MM.1S (cell line): ENCODE data around the gene GAPDH.

Source experiments
- DNase-seq: peaks from one replicate; pipeline ENCODE4 v3.0.0-alpha.2; 2015
- H2AFZ ChIP-seq: fragments of 300-600 bp; sonication (generic); 2 replicates; pipeline ENCODE4 v1.6.0; 2016; ENCODE audit warnings: antibody characterized with exemption, low read length
- H3F3A ChIP-seq: fragments of 300-600 bp; sonication (generic); 2 replicates; pipeline ENCODE4 v1.6.1; 2016; ENCODE audit warnings: mild to moderate bottlenecking, antibody characterized with exemption, low read length, moderate library complexity, mixed read lengths; ENCODE audit not compliant: insufficient read depth
- H3K27ac ChIP-seq: fragments of 300-600 bp; sonication (generic); 2 replicates; pipeline ENCODE4 v1.5.1; 2016; ENCODE audit warnings: mild to moderate bottlenecking, low read length
- H3K27me3 ChIP-seq: fragments of 300-600 bp; sonication (generic); replicated peaks from 2 replicates; pipeline ENCODE4 v1.6.0; 2016; ENCODE audit warnings: low read length; ENCODE audit not compliant: insufficient read depth
- H3K36me3 ChIP-seq: fragments of 300-600 bp; sonication (generic); replicated peaks from 2 replicates; pipeline ENCODE4 v1.6.1; 2016; ENCODE audit warnings: mild to moderate bottlenecking, low read length, mixed read lengths; ENCODE audit not compliant: insufficient read depth
- H3K4me1 ChIP-seq: fragments of 300-600 bp; sonication (generic); 2 replicates; pipeline ENCODE4 v1.6.1; 2016; ENCODE audit warnings: low read length, mixed read lengths
- H3K4me2 ChIP-seq: fragments of 300-600 bp; sonication (generic); 2 replicates; pipeline ENCODE4 v1.6.0; 2016; ENCODE audit warnings: low read depth, low read length
- H3K4me3 ChIP-seq: fragments of 300-600 bp; sonication (generic); 2 replicates; pipeline ENCODE4 v1.5.1; 2016; ENCODE audit warnings: low read length, mixed read lengths
- H3K79me2 ChIP-seq: fragments of 300-600 bp; sonication (generic); 2 replicates; pipeline ENCODE4 v1.6.1; 2016; ENCODE audit warnings: mixed run types, low read length, mixed read lengths
- H3K9ac ChIP-seq: fragments of 300-600 bp; sonication (generic); 2 replicates; pipeline ENCODE4 v1.6.1; 2016; ENCODE audit warnings: low read length, mixed read lengths
- H3K9me2 ChIP-seq: fragments of 300-600 bp; sonication (generic); replicated peaks from 2 replicates; pipeline ENCODE4 v1.6.1; 2016; ENCODE audit warnings: mild to moderate bottlenecking, low read length, mixed read lengths; ENCODE audit not compliant: insufficient read depth
- H3K9me3 ChIP-seq: fragments of 300-600 bp; sonication (generic); replicated peaks from 2 replicates; pipeline ENCODE4 v1.6.1; 2016; ENCODE audit warnings: mild to moderate bottlenecking, low read length, mixed read lengths; ENCODE audit not compliant: insufficient read depth
- H4K20me1 ChIP-seq: fragments of 300-600 bp; sonication (generic); 2 replicates; pipeline ENCODE4 v1.6.1; 2016; ENCODE audit warnings: mild to moderate bottlenecking, low read length, moderate library complexity, mixed read lengths; ENCODE audit not compliant: insufficient read depth
- CTCF ChIP-seq: fragments of 300-600 bp; sonication (generic); IDR thresholded peaks from 2 replicates; pipeline ENCODE4 v1.5.1; 2016; ENCODE audit warnings: antibody characterized with exemption, low read length, mixed read lengths
- EZH2 ChIP-seq: fragments of 300-600 bp; sonication (generic); optimal IDR thresholded peaks from 2 replicates; pipeline ENCODE3; 2017; ENCODE audit warnings: low read depth, mild to moderate bottlenecking, antibody characterized with exemption, low read length, mixed read lengths
- EZH2phosphoT487 ChIP-seq: fragments of 300-600 bp; sonication (generic); IDR thresholded peaks from 2 replicates; pipeline ENCODE4 v1.6.1; 2018; ENCODE audit warnings: antibody characterized with exemption, low read length

Gene GAPDH

GRCh38 chr12:6523708-6524107 is 10.6 kb upstream of the GAPDH start:
- H3K9me3 ChIP-seq = no peaks in the 10 kb centered on the region
- H3K36me3 ChIP-seq = peaks cover 39% of the 10 kb centered on the region
- peaks cover 4% of the 10 kb centered on the region; the same call in 1 of the 2 replicates for H3F3A ChIP-seq
- no peak overlapping the region for H3K9ac ChIP-seq
- H4K20me1 ChIP-seq = no peaks in the 10 kb centered on the region
- no peaks in the 10 kb centered on the region for H3K9me2 ChIP-seq
- H2AFZ ChIP-seq = no peak overlapping the region
- H3K27ac ChIP-seq = no peak overlapping the region
- no peak for DNase-seq
- H3K27me3 ChIP-seq = no peaks in the 10 kb centered on the region
- H3K79me2 ChIP-seq = peaks cover 13% of the 10 kb centered on the region; the same call in 1 of the 2 replicates
- no peak overlapping the region for H3K4me3 ChIP-seq
- TF ChIP-seq EZH2 (no peak), CTCF (no peak), EZH2phosphoT487 (no peak)
- no peaks in the 10 kb centered on the region for H3K4me1 ChIP-seq
- H3K4me2 ChIP-seq = no peak overlapping the region

- no peak overlapping the region for H3K4me2 ChIP-seq
- no peak overlapping the region for H2AFZ ChIP-seq
- peaks cover 42% of the 10 kb centered on the region for H3K36me3 ChIP-seq
- no peaks in the 10 kb centered on the region for H3K9me3 ChIP-seq
- no peaks in the 10 kb centered on the region for H4K20me1 ChIP-seq
- no peaks in the 10 kb centered on the region for H3K9me2 ChIP-seq
- H3F3A ChIP-seq = peaks cover 4% of the 10 kb centered on the region
- no peak for DNase-seq
- H3K4me3 ChIP-seq = no peak overlapping the region
- no peak overlapping the region for H3K9ac ChIP-seq
- no peaks in the 10 kb centered on the region for H3K27me3 ChIP-seq
- H3K4me1 ChIP-seq = no peaks in the 10 kb centered on the region
- H3K79me2 ChIP-seq = peaks cover 13% of the 10 kb centered on the region; the same call in 1 of the 2 replicates
- TF ChIP-seq EZH2phosphoT487 = no peak
- TF ChIP-seq EZH2 = no peak
- H3K27ac ChIP-seq = no peak overlapping the region
Measured at GRCh38 chr12:6524648-6525047, 9.7 kb upstream of the GAPDH start.

- H3K9me3 ChIP-seq = no peaks in the 10 kb centered on the region
- peaks cover 14% of the 10 kb centered on the region for H3F3A ChIP-seq
- TF ChIP-seq EZH2phosphoT487 (no peak), CTCF (no peak), EZH2 (no peak)
Measured at GRCh38 chr12:6526201-6526600, 8.1 kb upstream of the GAPDH start.

GRCh38 chr12:6526766-6527525 is 7.4 kb upstream of the GAPDH start:
- Histone ChIP-seq H3F3A (peaks cover 20% of the 10 kb centered on the region), H4K20me1 (no peaks in the 10 kb centered on the region), H3K4me3 (no peak overlapping the region), H3K9me2 (no peaks in the 10 kb centered on the region), H3K27me3 (no peaks in the 10 kb centered on the region), H2AFZ (no peak overlapping the region), H3K27ac (no peak overlapping the region), H3K79me2 (peaks cover 27% of the 10 kb centered on the region), H3K9me3 (no peaks in the 10 kb centered on the region), H3K4me2 (no peak overlapping the region), H3K9ac (no peak overlapping the region), H3K4me1 (peaks cover 9% of the 10 kb centered on the region), H3K36me3 (peaks cover 57% of the 10 kb centered on the region)
- no peak for DNase-seq
- TF ChIP-seq EZH2 (no peak), EZH2phosphoT487 (no peak), CTCF (no peak)

More at GRCh38 chr12:6526201-6526600, 8.1 kb upstream of the GAPDH start:
- Histone ChIP-seq H3K9ac (no peak overlapping the region), H2AFZ (no peak overlapping the region), H4K20me1 (no peaks in the 10 kb centered on the region), H3K4me1 (0 out of 2 replicates have a peak, but pooled peaks cover 4% of the 10 kb centered on the region), H3K27ac (no peak overlapping the region), H3K4me3 (no peak overlapping the region), H3K36me3 (peaks cover 56% of the 10 kb centered on the region), H3K79me2 (peaks cover 23% of the 10 kb centered on the region), H3K27me3 (no peaks in the 10 kb centered on the region), H3K9me2 (no peaks in the 10 kb centered on the region), H3K4me2 (no peak overlapping the region)
- DNase-seq = no peak
